ENCODE data around the gene SYT13.

SYT13 gene

GRCh38 chr11:45219411-45219810, 66.7 kb downstream of the SYT13 start:
- TF ChIP-seq, protein P1, sequence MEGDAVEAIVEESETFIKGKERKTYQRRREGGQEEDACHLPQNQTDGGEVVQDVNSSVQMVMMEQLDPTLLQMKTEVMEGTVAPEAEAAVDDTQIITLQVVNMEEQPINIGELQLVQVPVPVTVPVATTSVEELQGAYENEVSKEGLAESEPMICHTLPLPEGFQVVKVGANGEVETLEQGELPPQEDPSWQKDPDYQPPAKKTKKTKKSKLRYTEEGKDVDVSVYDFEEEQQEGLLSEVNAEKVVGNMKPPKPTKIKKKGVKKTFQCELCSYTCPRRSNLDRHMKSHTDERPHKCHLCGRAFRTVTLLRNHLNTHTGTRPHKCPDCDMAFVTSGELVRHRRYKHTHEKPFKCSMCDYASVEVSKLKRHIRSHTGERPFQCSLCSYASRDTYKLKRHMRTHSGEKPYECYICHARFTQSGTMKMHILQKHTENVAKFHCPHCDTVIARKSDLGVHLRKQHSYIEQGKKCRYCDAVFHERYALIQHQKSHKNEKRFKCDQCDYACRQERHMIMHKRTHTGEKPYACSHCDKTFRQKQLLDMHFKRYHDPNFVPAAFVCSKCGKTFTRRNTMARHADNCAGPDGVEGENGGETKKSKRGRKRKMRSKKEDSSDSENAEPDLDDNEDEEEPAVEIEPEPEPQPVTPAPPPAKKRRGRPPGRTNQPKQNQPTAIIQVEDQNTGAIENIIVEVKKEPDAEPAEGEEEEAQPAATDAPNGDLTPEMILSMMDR (IDR thresholded peaks at IDR 0.05), result no peak

DNA sequence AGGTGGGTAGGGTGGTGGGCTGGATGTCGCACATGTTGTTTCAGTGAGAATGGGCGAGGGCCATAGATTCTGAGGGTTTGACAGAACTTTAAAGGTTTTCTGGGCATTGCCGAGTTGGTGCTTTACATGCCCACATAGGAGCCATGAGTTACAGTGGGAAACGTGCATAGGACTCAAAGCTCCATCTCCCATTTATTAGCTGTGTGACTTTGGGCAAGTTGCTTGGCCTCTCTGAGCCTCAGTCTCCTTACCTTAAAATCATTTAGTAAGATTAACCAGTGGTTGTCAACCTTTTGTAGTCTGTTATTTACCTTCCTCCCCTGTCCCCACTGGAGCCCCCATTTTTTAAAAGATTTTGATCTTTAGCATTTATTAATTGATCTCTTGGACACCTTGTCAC, 67.4 kb downstream of the SYT13 start:
- TF ChIP-seq, protein P1 (IDR thresholded peaks at IDR 0.05), result no peak

DNA sequence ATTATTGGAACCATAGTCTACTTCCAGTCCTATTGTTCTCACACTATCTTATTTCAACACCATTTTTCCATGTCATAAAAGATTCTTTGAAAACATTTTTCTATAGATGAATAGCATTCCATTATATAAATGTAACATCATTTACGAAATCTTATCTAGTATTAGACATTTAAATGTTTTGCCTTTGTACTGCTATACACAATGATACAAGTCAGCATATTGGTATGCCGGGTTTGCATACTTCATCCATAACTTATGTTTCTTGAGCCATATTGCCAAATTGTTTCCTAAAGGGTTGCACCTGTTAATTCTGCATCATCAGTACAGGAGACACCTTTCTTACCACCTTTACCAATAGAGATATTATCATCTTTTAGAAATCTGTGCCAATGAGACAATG, 68.2 kb downstream of the SYT13 start:
- TF ChIP-seq, protein P1 (IDR thresholded peaks at IDR 0.05), result no peak

DNA sequence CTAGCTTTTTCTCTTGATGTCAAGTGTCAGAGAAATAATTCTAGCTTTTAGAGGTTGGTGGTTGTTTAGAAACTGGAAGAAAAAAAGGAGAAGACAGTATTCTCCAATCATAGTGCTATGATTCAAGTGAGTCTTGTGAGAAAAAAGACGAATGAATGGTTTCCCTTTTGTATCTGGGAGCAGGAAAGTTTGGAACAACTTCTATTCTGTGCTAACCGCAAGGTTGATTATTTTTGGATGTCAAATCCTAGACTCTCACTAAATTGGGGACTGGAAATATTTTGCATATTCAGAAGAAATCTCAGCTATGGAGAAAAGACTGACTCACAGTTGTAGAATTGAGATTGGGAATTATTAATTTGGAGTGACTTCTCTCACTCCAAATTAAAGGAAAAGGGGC, 69.2 kb downstream of the SYT13 start:
- TF ChIP-seq, protein P1 (IDR thresholded peaks at IDR 0.05), result no peak

DNA sequence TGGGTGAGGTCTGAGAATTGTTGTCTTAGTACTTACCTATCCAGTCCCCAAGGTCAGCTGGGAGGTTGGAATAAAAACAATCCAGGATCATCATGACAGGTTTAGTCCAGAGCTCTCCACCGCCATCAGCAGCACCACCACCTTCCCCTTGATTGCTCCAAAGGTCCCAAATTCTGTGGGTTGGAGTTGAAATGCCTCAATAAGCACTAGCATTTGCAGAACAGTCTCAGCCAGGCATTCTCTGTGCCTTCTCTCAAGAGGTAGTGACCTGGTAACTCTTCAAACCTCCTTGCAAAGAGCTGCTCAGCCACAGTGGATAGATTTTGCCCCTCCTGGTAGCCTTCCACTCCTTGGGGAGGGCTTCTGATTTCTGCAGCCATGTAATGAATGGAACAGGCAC, 70.1 kb downstream of the SYT13 start:
- TF ChIP-seq, protein P1 (IDR thresholded peaks at IDR 0.05), result no peak

DNA sequence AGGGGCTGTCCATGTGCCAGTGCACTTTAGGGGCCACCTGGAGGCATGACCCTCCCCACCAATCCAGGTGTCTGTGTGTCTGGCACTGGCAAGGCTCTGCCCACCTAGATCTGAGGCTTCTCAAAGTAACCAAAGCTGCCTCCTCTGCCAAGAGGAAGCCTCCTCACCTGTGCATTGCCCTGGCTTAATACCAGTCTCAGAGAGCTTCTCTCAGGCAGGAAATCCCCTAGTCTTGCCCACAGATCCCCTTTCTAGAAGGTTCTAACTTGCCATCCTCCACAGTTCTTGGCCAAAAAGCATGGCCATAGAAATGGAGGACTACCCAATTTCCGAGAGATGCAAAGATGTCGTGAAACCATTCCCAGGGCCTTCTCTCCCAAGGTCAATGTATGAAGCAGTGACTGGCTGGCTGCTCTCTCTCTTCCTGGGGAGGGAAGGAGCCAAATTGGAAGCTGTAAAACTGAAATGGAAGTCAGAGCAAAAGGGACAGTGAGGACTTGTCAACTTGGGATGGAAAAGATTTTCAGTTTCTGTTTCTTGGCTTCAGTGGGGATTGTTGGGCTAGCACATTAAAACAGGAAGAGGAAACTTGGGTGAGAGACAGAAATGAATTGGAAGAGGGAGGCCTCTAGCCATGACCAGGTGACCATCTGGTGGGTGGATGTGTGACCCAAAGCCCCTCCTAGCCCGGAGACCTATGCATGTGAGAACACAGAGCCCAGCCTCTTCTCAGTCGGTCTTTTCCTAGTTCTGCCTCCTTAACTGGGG, 70.9 kb downstream of the SYT13 start:
- TF ChIP-seq, protein P1 (IDR thresholded peaks at IDR 0.05), result no peak

GRCh38 chr11:45213717-45214116, 72.4 kb downstream of the SYT13 start:
- TF ChIP-seq, protein P1 (IDR thresholded peaks at IDR 0.05), result no peak

- TF ChIP-seq, protein P1 (IDR thresholded peaks at IDR 0.05), result 0 out of 2 replicates have a peak, but pooled peaks have one; percentile 4
Observed at GRCh38 chr11:45213316-45213665, 72.8 kb downstream of the SYT13 start.
